SK-N-SH (cell line): ENCODE measurements around the gene MYRF. TPM values are rescaled to one million over a fixed set of nuclear protein-coding genes. Genes with fewer than 3 reads are reported as not detected.

Experiments
- CTCF ChIA-PET: fragments of 300-600, 350-600 bp; formaldehyde crosslinking; extraction: SDS; loops from one replicate; lab custom pipeline; 2021; lab: Yijun Ruan, JAX
- POLR2A ChIA-PET: fragments of 350-600 bp; sonication (Branson Sonifier 250); formaldehyde crosslinking; extraction: SDS; loops from one replicate; lab custom pipeline; 2020; ENCODE audit warnings: antibody characterized with exemption, inconsistent platforms; lab: Yijun Ruan, JAX
- DNase-seq: peaks from one replicate; pipeline ENCODE4 v3.0.0; 2012
- H2AFZ ChIP-seq: fragments of 200-600 bp; sonication (generic); 2 replicates; pipeline ENCODE4 v1.8.1; 2016; ENCODE audit warnings: antibody characterized with exemption, mild to moderate bottlenecking, low read depth
- H3F3A ChIP-seq: fragments of 200-600 bp; sonication (generic); replicated peaks from 2 replicates; pipeline ENCODE3; 2016; ENCODE audit warnings: antibody characterized with exemption, mild to moderate bottlenecking; ENCODE audit not compliant: insufficient read depth
- H3K27ac ChIP-seq, 2 experiments: fragments of 200-500 bp in 1 of 2; fragments of 200-600 bp in 1 of 2; sonication (Bioruptor generic) in 1 of 2; sonication (generic), shearing (Covaris generic) in 1 of 2; 2 replicates each; pipeline versions ENCODE4 v1.5.1 to v1.6.1; 2014 to 2016; ENCODE audit warnings: low read depth in 2 of 2, inconsistent platforms in 1 of 2, low read length in 1 of 2, mild to moderate bottlenecking in 1 of 2, mixed read lengths in 1 of 2
- H3K27me3 ChIP-seq: fragments of 200-600 bp; sonication (generic), shearing (Covaris generic); 2 replicates; pipeline ENCODE4 v1.6.1; 2016; ENCODE audit warnings: mixed run types; ENCODE audit not compliant: insufficient read depth
- H3K36me3 ChIP-seq, 2 experiments: fragments of 200-500 bp in 1 of 2; fragments of 200-600 bp in 1 of 2; sonication (Bioruptor generic) in 1 of 2; sonication (generic) in 1 of 2; replicated peaks in 1 of 2; 2 replicates each; pipeline versions ENCODE3 to v1.5.1; 2014 to 2016; ENCODE audit warnings: low read length in 1 of 2, mild to moderate bottlenecking in 1 of 2; ENCODE audit not compliant: insufficient read depth in 2 of 2, control insufficient read depth in 1 of 2
- H3K4me1 ChIP-seq, 2 experiments: fragments of 200-500 bp in 1 of 2; fragments of 200-600 bp in 1 of 2; sonication (Bioruptor generic) in 1 of 2; sonication (generic), shearing (Covaris generic) in 1 of 2; 2 replicates each; pipeline versions ENCODE4 v1.5.1 to v1.6.1; 2014 to 2016; ENCODE audit warnings: low read depth in 1 of 2, low read length in 1 of 2, mixed run types in 1 of 2; ENCODE audit not compliant: insufficient read depth in 2 of 2, control insufficient read depth in 1 of 2
- H3K4me2 ChIP-seq: fragments of 200-600 bp; sonication (generic), shearing (Covaris generic); 2 replicates; pipeline ENCODE4 v1.6.1; 2017; ENCODE audit warnings: mixed run types
- H3K4me3 ChIP-seq, 2 experiments: fragments of 200-500 bp in 1 of 2; fragments of 200-600 bp in 1 of 2; sonication (Bioruptor generic) in 1 of 2; sonication (generic), shearing (Covaris generic) in 1 of 2; 2 replicates each; pipeline versions ENCODE4 v1.5.1 to v1.8.1; 2014 to 2016; ENCODE audit warnings: low read depth in 2 of 2, inconsistent platforms in 1 of 2, low read length in 1 of 2, mild to moderate bottlenecking in 1 of 2, mixed read lengths in 1 of 2, moderate library complexity in 1 of 2
- H3K79me2 ChIP-seq: fragments of 200-600 bp; sonication (generic); 2 replicates; pipeline ENCODE4 v1.8.1; 2017; ENCODE audit warnings: mild to moderate bottlenecking; ENCODE audit not compliant: insufficient read depth
- H3K9ac ChIP-seq: fragments of 200-600 bp; sonication (generic); 2 replicates; pipeline ENCODE4 v1.6.1; 2017; ENCODE audit warnings: mixed run types
- H3K9me2 ChIP-seq: fragments of 200-600 bp; sonication (generic); 2 replicates; pipeline ENCODE4 v1.6.1; 2017; ENCODE audit warnings: mixed run types
- H3K9me3 ChIP-seq: fragments of 200-600 bp; sonication (generic); 2 replicates; pipeline ENCODE4 v1.6.1; 2017; ENCODE audit warnings: mixed run types, mild to moderate bottlenecking, moderate library complexity
- H4K20me1 ChIP-seq: fragments of 200-600 bp; sonication (generic); 2 replicates; pipeline ENCODE4 v1.6.1; 2017; ENCODE audit warnings: mild to moderate bottlenecking, mixed run types; ENCODE audit not compliant: insufficient read depth
- CTCF ChIP-seq: fragments of 200-600 bp; sonication (generic); IDR thresholded peaks from 2 replicates; pipeline ENCODE4 v1.6.1; 2017; ENCODE audit warnings: antibody characterized with exemption, mild to moderate bottlenecking, moderate library complexity
- ELF1 ChIP-seq: IDR thresholded peaks from 2 replicates; pipeline ENCODE4 v1.4.0; 2012
- EP300 ChIP-seq, 2 experiments: IDR thresholded peaks; 2 replicates each; pipeline versions ENCODE4 v1.4.0 to v1.6.1; 2012; ENCODE audit warnings: borderline replicate concordance in 1 of 2, low read depth in 1 of 2, low read length in 1 of 2
- EZH2phosphoT487 ChIP-seq: fragments of 200-600 bp; sonication (generic); IDR thresholded peaks from 2 replicates; pipeline ENCODE4 v1.6.1; 2017; ENCODE audit warnings: low read depth, mixed run types, mild to moderate bottlenecking, antibody characterized with exemption, moderate library complexity, borderline replicate concordance
- FOSL2 ChIP-seq: IDR thresholded peaks from 2 replicates; pipeline ENCODE4 v1.4.0; 2012; ENCODE audit warnings: low read depth, mild to moderate bottlenecking, moderate library complexity, borderline replicate concordance
- FOXM1 ChIP-seq: IDR thresholded peaks from 2 replicates; pipeline ENCODE4 v1.4.0; 2012; ENCODE audit warnings: low read depth, mild to moderate bottlenecking
- GABPA ChIP-seq: IDR thresholded peaks from 2 replicates; pipeline ENCODE4 v1.4.0; 2012; ENCODE audit warnings: low read depth, mild to moderate bottlenecking
- GATA2 ChIP-seq: sonication (generic); formaldehyde crosslinking; IDR thresholded peaks from 2 replicates; pipeline ENCODE4 v1.5.0; 2020; ENCODE audit warnings: mild to moderate bottlenecking, missing genetic modification reagents
- JUND ChIP-seq: IDR thresholded peaks from 2 replicates; pipeline ENCODE4 v1.4.0; 2012
- MEF2A ChIP-seq: IDR thresholded peaks from 2 replicates; pipeline ENCODE4 v1.4.0; 2012; ENCODE audit warnings: low read depth, borderline replicate concordance
- NRF1 ChIP-seq: IDR thresholded peaks from 2 replicates; pipeline ENCODE4 v1.6.1; 2012; ENCODE audit warnings: low read depth, mild to moderate bottlenecking, low read length
- PBX3 ChIP-seq: IDR thresholded peaks from 2 replicates; pipeline ENCODE4; 2012
- RAD21 ChIP-seq: IDR thresholded peaks from 2 replicates; pipeline ENCODE4 v1.6.1; 2012; ENCODE audit warnings: mild to moderate bottlenecking, low read length
- REST ChIP-seq: IDR thresholded peaks from 2 replicates; pipeline ENCODE4 v1.6.1; 2012; ENCODE audit warnings: mild to moderate bottlenecking, low read depth, low read length, moderate library complexity
- RFX5 ChIP-seq: IDR thresholded peaks from 2 replicates; pipeline ENCODE4 v1.6.1; 2012; ENCODE audit warnings: mild to moderate bottlenecking, improper control_type of control experiment, low read length
- RXRA ChIP-seq: IDR thresholded peaks from 2 replicates; pipeline ENCODE4 v1.4.0; 2012; ENCODE audit warnings: low read depth, mild to moderate bottlenecking, borderline replicate concordance
- SIN3A ChIP-seq: IDR thresholded peaks from 2 replicates; pipeline ENCODE4 v1.6.1; 2012; ENCODE audit warnings: low read depth, mild to moderate bottlenecking, low read length, moderate library complexity, borderline replicate concordance
- SMC3 ChIP-seq: IDR thresholded peaks from 2 replicates; pipeline ENCODE4 v1.6.1; 2012; ENCODE audit warnings: low read depth, low read length, improper control_type of control experiment
- TAF1 ChIP-seq: IDR thresholded peaks from 2 replicates; pipeline ENCODE4 v1.6.1; 2012; ENCODE audit warnings: low read depth, mild to moderate bottlenecking, low read length, moderate library complexity, borderline replicate concordance
- TCF12 ChIP-seq: IDR thresholded peaks from 2 replicates; pipeline ENCODE4 v1.4.0; 2012
- TEAD4 ChIP-seq: IDR thresholded peaks from 2 replicates; pipeline ENCODE4 v1.4.0; 2012; ENCODE audit warnings: mild to moderate bottlenecking, borderline replicate concordance; ENCODE audit not compliant: insufficient read depth
- YY1 ChIP-seq: IDR thresholded peaks from 2 replicates; pipeline ENCODE4 v1.4.0; 2012; ENCODE audit warnings: low read depth, mild to moderate bottlenecking
- ZBTB33 ChIP-seq: IDR thresholded peaks from 2 replicates; pipeline ENCODE4 v1.4.0; 2012; ENCODE audit warnings: low read depth, borderline replicate concordance
- WGBS: methylation state at CpG from one replicate; pipeline ENCODE4 v1.1.6; 2017; ENCODE audit warnings: low lambda C conversion rate; 5-methylcytosine and 5-hydroxymethylcytosine counted together
- polyA plus RNA-seq, 3 experiments: library from polyadenylated mRNA; depleted of rRNA; stranded (reverse); fragments of >200 nt; gene quantifications; 2 replicates each; pipeline ENCODE4 v1.2.3, GENCODE V29; 2012
- TF ChIP-seq, protein P1 (sequence below): IDR thresholded peaks from 2 replicates; pipeline ENCODE4 v1.4.0; 2012; ENCODE audit warnings: low read depth, borderline replicate concordance

MYRF gene
- polyA plus RNA-seq, 1 of the 3 experiments (the other 2 are of a cell fraction) = 2.8 TPM

DNA sequence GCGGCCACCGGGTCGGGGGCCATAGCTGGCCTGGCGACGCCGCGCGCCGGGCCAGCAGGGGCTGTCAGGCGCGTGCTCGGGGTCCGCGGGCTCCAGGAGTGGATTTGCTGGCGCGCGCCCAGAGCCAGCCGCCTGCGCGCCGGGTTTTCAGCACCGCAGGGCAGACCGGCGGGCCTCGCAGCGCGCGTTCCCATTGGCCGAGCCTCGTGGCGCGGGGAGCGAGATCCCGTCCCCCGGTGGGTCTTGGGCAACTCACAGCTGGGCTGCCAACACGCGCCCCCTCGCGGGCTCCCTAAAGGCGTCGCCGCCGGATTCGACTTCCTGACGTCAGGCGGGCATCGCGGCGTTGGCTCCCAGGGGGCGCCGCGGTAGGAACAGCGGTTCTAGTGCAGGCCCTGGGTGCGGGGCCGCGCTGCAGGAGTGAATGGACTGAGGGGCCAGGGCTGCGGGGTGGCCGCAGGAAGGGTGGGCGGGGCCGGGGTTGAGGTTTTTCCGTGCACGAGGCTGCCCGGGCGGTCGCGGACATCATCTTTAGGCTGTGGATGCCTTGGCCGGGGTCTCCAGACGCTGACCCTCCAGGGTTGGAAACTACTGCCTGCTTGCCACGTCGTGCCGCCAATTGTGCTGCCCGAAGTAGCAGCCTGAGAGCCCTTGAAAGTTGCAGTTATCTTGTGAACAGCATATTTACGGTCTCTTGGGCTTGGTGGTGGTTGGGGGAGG, 64.5 kb downstream of the MYRF start, which contains the start of gene FADS1:
TSS of gene FADS1 (minus strand) at position 268 of the 720 bp plus-strand sequence. CDS start at position 194, 74 bp downstream.
- H3K4me1 ChIP-seq = peaks cover 17 to 19% of the 10 kb centered on the region in 2 experiments; a peak in 3 of 4 replicates
- peak; percentile 95 for DNase-seq
- peaks cover 30% of the 10 kb centered on the region for H3F3A ChIP-seq
- H3K27ac ChIP-seq = peak within 1 kb of the TSS; percentile 88 to 98
- H3K4me3 ChIP-seq = peak within 1 kb of the TSS; percentile 83 to 87
- peak within 1 kb of the TSS; percentile 91 for H2AFZ ChIP-seq
- H3K36me3 ChIP-seq = peaks cover 0 to 12% of the 10 kb centered on the region in 2 experiments
- no peaks in the 10 kb centered on the region for H3K27me3 ChIP-seq
- H3K9me2 ChIP-seq = no peaks in the 10 kb centered on the region
- POLR2A ChIA-PET = interaction anchor here (0.8 to 4.9 kb wide), 8 partner anchors 11 to 388 kb away, joined by 3 to 84 read pairs (median 6); partner anchors contain the start of genes CPSF7, FADS2, FEN1 and TMEM258
- CTCF ChIA-PET = interaction anchor here (0.6 to 10.5 kb wide), 9 partner anchors 9 to 291 kb away, joined by 3 to 149 read pairs (median 5); partner anchors contain the start of genes FADS2, FEN1 and TMEM258
- H3K9me3 ChIP-seq = no peaks in the 10 kb centered on the region
- H3K9ac ChIP-seq = peak within 1 kb of the TSS; percentile 81
- no peaks in the 10 kb centered on the region for H4K20me1 ChIP-seq
- H3K79me2 ChIP-seq = peaks cover 16% of the 10 kb centered on the region; the same call in 1 of the 2 replicates
- WGBS = 7% methylated on average over 7 of the region's 73 CpGs
- peak within 1 kb of the TSS; percentile 98 for H3K4me2 ChIP-seq
- TF ChIP-seq PBX3 (peak; percentile 44; the same call in 1 of the 2 replicates), JUND (no peak), YY1 (0 out of 2 replicates have a peak, but pooled peaks have one; percentile 62), FOSL2 (no peak), RAD21 (peak; percentile 36), GABPA (no peak), EP300 (IDR thresholded peaks at IDR 0.05; ENCODE audit: borderline replicate concordance in 1 of 2, low read depth in 1 of 2, low read length in 1 of 2) (no peak), GATA2 (CRISPR knock-in tag) (no peak), SIN3A (peak; percentile 97), ELF1 (peak; percentile 27; the same call in 1 of the 2 replicates), TCF12 (peak; percentile 38; the same call in 1 of the 2 replicates), SMC3 (no peak; the same call in 1 of the 2 replicates), FOXM1 (no peak), TAF1 (peak; percentile 71), NRF1 (no peak), RXRA (no peak), REST (no peak), RFX5 (peak; percentile 17; the same call in 1 of the 2 replicates), ZBTB33 (peak; percentile 91), CTCF (peak; percentile 63), EZH2phosphoT487 (no peak), TEAD4 (no peak), MEF2A (no peak)
- TF ChIP-seq, protein P1, sequence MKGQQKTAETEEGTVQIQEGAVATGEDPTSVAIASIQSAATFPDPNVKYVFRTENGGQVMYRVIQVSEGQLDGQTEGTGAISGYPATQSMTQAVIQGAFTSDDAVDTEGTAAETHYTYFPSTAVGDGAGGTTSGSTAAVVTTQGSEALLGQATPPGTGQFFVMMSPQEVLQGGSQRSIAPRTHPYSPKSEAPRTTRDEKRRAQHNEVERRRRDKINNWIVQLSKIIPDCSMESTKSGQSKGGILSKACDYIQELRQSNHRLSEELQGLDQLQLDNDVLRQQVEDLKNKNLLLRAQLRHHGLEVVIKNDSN = no peak
